Measurements from ENCODE around the gene LILRB1.
"Not testable (repeated sequence)": the region's sequence is repeated elsewhere in the genome, so short reads cannot be mapped to it uniquely, and the experiment has no call there.

LILRB1 gene

DNA sequence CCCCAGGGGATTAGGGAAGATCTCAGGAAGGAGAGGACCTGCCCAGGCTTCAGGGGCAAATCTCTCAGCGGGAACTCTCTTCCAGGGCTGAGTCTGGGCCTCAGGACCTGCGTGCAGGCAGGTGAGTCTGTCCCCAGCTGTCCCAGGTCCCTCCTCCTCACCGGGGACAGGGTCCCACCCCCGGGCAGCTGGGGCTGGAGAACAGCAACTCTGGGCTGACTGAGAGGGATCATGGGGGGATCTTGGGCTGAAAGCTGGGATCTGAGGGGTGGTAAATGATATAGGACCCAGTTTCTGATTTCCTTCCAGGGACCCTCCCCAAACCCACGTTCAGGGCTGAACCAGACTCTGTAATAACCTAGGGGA, 22.5 kb upstream of the LILRB1 start:
- H3K9ac ChIP-seq (ENCODE audit: low read length in 2 of 2): no peak overlapping the region
- H3K4me3 ChIP-seq (ENCODE audit: low read length in 2 of 2): no peak overlapping the region
- H3K27ac ChIP-seq (ENCODE audit: low read length): no peak overlapping the region
- no peaks in the 10 kb centered on the region for H3K4me1 ChIP-seq (ENCODE audit: control insufficient read depth, insufficient read depth, low read length)
- H3K36me3 ChIP-seq (ENCODE audit: control insufficient read depth in 2 of 2, insufficient read depth in 2 of 2, low read length in 2 of 2): no peaks in the 10 kb centered on the region
- peaks cover 0 to 5% of the 10 kb centered on the region in 2 donors for H3K27me3 ChIP-seq (ENCODE audit: control insufficient read depth in 1 of 2, insufficient read depth in 2 of 2, low read length in 2 of 2)
- peaks cover 5 to 7% of the 10 kb centered on the region in 2 donors for H3K9me3 ChIP-seq (ENCODE audit: control insufficient read depth in 2 of 2, low read length in 2 of 2)

DNA sequence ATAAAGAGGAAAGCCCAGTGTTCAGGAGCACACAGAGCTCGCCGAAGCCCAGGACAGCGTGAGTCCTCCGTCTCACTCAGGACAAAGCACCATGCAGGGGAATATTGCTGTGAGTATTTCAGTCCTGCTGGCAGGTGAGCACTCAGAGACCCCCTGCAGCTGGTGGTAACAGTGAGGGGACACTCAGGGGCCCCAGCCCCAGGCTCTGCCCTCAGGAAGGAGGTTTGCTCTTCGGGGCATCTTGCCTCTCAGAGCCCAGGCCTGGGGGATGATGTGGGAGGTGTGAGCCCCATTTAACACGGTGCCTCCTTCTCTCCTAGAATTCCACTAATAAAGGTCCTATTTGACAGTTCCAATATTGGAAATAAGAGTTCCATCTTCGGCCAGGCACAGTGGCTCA, 22.1 kb upstream of the LILRB1 start:
- Histone ChIP-seq H3K4me3 (ENCODE audit: low read length in 2 of 2) (no peak overlapping the region), H3K36me3 (ENCODE audit: control insufficient read depth in 2 of 2, insufficient read depth in 2 of 2, low read length in 2 of 2) (no peaks in the 10 kb centered on the region), H3K27ac (ENCODE audit: low read length) (no peak overlapping the region), H3K9me3 (ENCODE audit: control insufficient read depth in 2 of 2, low read length in 2 of 2) (peaks cover 5 to 7% of the 10 kb centered on the region in 2 donors), H3K27me3 (ENCODE audit: control insufficient read depth in 1 of 2, insufficient read depth in 2 of 2, low read length in 2 of 2) (peaks cover 0 to 5% of the 10 kb centered on the region in 2 donors), H3K9ac (ENCODE audit: low read length in 2 of 2) (no peak overlapping the region), H3K4me1 (ENCODE audit: control insufficient read depth, insufficient read depth, low read length) (no peaks in the 10 kb centered on the region)

DNA sequence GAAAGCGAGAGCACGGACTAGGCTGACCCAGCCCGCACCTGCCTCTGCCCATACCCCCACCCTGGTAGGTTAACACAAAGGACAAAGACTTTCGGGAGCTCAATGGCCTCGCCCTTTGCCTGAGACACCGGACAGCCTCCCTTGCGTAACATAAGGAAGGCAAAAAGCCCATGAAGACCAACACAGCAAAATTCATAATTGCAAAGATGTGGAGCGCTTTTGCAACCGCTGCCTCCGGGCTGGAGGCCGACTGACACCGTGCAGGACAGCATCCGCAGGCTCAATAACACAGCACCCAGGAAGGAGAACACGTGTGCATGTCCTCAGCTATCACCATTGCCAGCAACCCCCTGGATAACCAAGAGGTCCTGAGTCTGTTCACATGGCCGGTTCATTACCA, 21.5 kb upstream of the LILRB1 start:
- peaks cover 0 to 5% of the 10 kb centered on the region in 2 donors for H3K27me3 ChIP-seq (ENCODE audit: control insufficient read depth in 1 of 2, insufficient read depth in 2 of 2, low read length in 2 of 2)
- H3K9me3 ChIP-seq (ENCODE audit: control insufficient read depth in 2 of 2, low read length in 2 of 2): peaks cover 5 to 7% of the 10 kb centered on the region in 2 donors
- no peaks in the 10 kb centered on the region for H3K36me3 ChIP-seq (ENCODE audit: control insufficient read depth in 2 of 2, insufficient read depth in 2 of 2, low read length in 2 of 2)
- H3K9ac ChIP-seq (ENCODE audit: low read length in 2 of 2): no peak overlapping the region
- H3K4me1 ChIP-seq (ENCODE audit: control insufficient read depth, insufficient read depth, low read length): no peaks in the 10 kb centered on the region
- no peak overlapping the region for H3K27ac ChIP-seq (ENCODE audit: low read length)
- H3K4me3 ChIP-seq (ENCODE audit: low read length in 2 of 2): no peak overlapping the region

- Histone ChIP-seq H3K9me3 (ENCODE audit: control insufficient read depth in 2 of 2, low read length in 2 of 2) (peaks cover 5 to 7% of the 10 kb centered on the region in 2 donors), H3K4me3 (ENCODE audit: low read length in 2 of 2) (no peak overlapping the region)
These were observed 20.9 kb upstream of the LILRB1 start for GRCh38 chr19:54609356-54609791.

GRCh38 chr19:54612428-54612827, 17.9 kb upstream of the LILRB1 start:
- H3K4me1 ChIP-seq (ENCODE audit: control insufficient read depth, insufficient read depth, low read length): no peaks in the 10 kb centered on the region
- H3K27ac ChIP-seq (ENCODE audit: low read length): no peak overlapping the region
- no peak overlapping the region for H3K9ac ChIP-seq (ENCODE audit: low read length in 2 of 2)
- H3K4me3 ChIP-seq (ENCODE audit: low read length in 2 of 2): no peak overlapping the region
- H3K9me3 ChIP-seq (ENCODE audit: control insufficient read depth in 2 of 2, low read length in 2 of 2): peaks cover 0 to 10% of the 10 kb centered on the region in 2 donors
- no peaks in the 10 kb centered on the region for H3K36me3 ChIP-seq (ENCODE audit: control insufficient read depth in 2 of 2, insufficient read depth in 2 of 2, low read length in 2 of 2)
- no peaks in the 10 kb centered on the region for H3K27me3 ChIP-seq (ENCODE audit: control insufficient read depth in 1 of 2, insufficient read depth in 2 of 2, low read length in 2 of 2)

More at GRCh38 chr19:54609356-54609791, 20.9 kb upstream of the LILRB1 start:
- Histone ChIP-seq H3K36me3 (ENCODE audit: control insufficient read depth in 2 of 2, insufficient read depth in 2 of 2, low read length in 2 of 2) (no peaks in the 10 kb centered on the region), H3K4me1 (ENCODE audit: control insufficient read depth, insufficient read depth, low read length) (no peaks in the 10 kb centered on the region), H3K27ac (ENCODE audit: low read length) (no peak overlapping the region), H3K9ac (ENCODE audit: low read length in 2 of 2) (no peak overlapping the region), H3K27me3 (ENCODE audit: control insufficient read depth in 1 of 2, insufficient read depth in 2 of 2, low read length in 2 of 2) (peaks cover 0 to 5% of the 10 kb centered on the region in 2 donors)

- H3K4me1 ChIP-seq (ENCODE audit: control insufficient read depth, insufficient read depth, low read length): no peaks in the 10 kb centered on the region
- H3K9me3 ChIP-seq (ENCODE audit: control insufficient read depth in 2 of 2, low read length in 2 of 2): peaks cover 0 to 10% of the 10 kb centered on the region in 2 donors
- H3K4me3 ChIP-seq (ENCODE audit: low read length in 2 of 2): no peak overlapping the region
- no peaks in the 10 kb centered on the region for H3K36me3 ChIP-seq (ENCODE audit: control insufficient read depth in 2 of 2, insufficient read depth in 2 of 2, low read length in 2 of 2)
- no peaks in the 10 kb centered on the region for H3K27me3 ChIP-seq (ENCODE audit: control insufficient read depth in 1 of 2, insufficient read depth in 2 of 2, low read length in 2 of 2)
- no peak overlapping the region for H3K9ac ChIP-seq (ENCODE audit: low read length in 2 of 2)
- no peak overlapping the region for H3K27ac ChIP-seq (ENCODE audit: low read length)
These were observed 15.6 kb upstream of the LILRB1 start for GRCh38 chr19:54614726-54615125.

DNA sequence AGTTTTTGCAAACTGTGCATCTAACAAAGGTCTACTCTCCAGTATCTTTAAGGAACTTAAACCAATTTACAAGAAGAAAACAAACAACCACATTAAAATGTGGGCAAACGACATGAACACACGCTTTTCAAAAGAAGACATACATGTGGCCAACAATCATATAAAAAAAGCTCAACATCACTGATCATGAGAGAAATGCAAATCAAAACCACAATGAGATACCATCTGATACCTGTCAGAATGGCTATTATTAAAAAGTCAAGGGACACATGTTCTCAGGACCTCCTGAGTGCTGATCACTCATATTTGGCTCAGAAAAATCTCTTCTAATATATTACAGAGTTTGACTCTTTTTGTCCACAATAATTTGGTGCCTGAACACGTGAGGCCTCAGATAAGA, 14.2 kb upstream of the LILRB1 start:
- H3K9ac ChIP-seq (ENCODE audit: low read length in 2 of 2): no peak overlapping the region
- no peaks in the 10 kb centered on the region for H3K27me3 ChIP-seq (ENCODE audit: control insufficient read depth in 1 of 2, insufficient read depth in 2 of 2, low read length in 2 of 2)
- H3K4me3 ChIP-seq (ENCODE audit: low read length in 2 of 2): no peak overlapping the region
- peaks cover 0 to 6% of the 10 kb centered on the region in 2 donors for H3K9me3 ChIP-seq (ENCODE audit: control insufficient read depth in 2 of 2, low read length in 2 of 2)
- H3K27ac ChIP-seq (ENCODE audit: low read length): no peak overlapping the region
- no peaks in the 10 kb centered on the region for H3K36me3 ChIP-seq (ENCODE audit: control insufficient read depth in 2 of 2, insufficient read depth in 2 of 2, low read length in 2 of 2)
- no peaks in the 10 kb centered on the region for H3K4me1 ChIP-seq (ENCODE audit: control insufficient read depth, insufficient read depth, low read length)

DNA sequence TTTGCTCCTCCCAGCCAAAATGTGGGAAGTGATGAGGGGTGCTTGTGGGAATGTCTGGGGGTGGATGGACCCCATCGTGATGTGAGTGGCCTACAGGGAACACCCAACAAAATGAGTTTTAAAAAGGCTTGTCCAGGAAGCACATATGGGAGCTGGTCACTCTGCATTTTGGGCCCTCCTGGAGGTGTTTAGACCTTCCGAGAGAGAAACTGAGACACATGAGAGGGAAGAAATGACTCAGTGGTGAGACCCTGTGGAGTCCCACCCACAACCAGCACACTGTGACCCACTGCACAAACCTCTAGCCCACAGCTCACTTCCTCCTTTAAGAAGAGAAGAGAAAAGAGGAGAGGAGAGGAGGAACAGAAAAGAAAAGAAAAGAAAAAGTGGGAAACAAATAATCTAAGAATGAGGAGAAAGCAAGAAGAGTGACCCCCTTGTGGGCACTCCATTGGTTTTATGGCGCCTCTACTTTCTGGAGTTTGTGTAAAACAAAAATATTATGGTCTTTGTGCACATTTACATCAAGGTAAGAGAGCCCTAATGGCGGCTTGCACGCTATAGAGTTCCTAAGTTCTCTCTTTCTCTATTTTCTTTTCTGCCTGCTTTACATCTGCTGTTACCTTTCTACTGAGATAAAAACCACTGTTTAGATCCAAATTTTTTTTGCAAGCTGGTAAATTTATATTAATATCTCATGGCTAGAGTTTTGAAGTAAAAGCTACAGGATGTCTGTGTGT, 13.3 kb upstream of the LILRB1 start:
- Histone ChIP-seq H3K27me3 (ENCODE audit: control insufficient read depth in 1 of 2, insufficient read depth in 2 of 2, low read length in 2 of 2) (no peaks in the 10 kb centered on the region), H3K9ac (ENCODE audit: low read length in 2 of 2) (no peak overlapping the region), H3K9me3 (ENCODE audit: control insufficient read depth in 2 of 2, low read length in 2 of 2) (peaks cover 0 to 3% of the 10 kb centered on the region in 2 donors), H3K27ac (ENCODE audit: low read length) (no peak overlapping the region), H3K36me3 (ENCODE audit: control insufficient read depth in 2 of 2, insufficient read depth in 2 of 2, low read length in 2 of 2) (no peaks in the 10 kb centered on the region), H3K4me3 (ENCODE audit: low read length in 2 of 2) (no peak overlapping the region), H3K4me1 (ENCODE audit: control insufficient read depth, insufficient read depth, low read length) (no peaks in the 10 kb centered on the region)

DNA sequence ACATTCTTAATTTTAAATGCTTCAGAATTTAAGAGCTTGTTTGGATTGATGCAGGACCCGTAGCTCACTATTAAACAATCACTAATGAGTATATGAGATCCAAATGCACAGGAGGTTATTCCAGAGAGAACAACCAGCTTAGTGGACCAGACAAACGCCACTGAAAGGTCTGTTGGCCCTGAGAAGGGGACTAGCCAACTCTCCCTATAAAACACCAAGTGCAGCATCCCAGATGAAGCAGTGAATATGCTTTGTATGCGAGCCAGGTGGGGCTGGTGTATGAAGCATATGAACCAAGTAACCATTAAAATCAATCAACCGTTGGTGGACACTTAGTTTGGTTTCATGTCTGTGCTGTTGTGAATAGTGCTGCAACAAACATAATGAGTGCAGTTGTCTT, 9.8 kb upstream of the LILRB1 start:
- Histone ChIP-seq H3K36me3 (ENCODE audit: control insufficient read depth in 2 of 2, insufficient read depth in 2 of 2, low read length in 2 of 2) (no peaks in the 10 kb centered on the region), H3K27me3 (ENCODE audit: control insufficient read depth in 1 of 2, insufficient read depth in 2 of 2, low read length in 2 of 2) (no peaks in the 10 kb centered on the region), H3K4me3 (ENCODE audit: low read length in 2 of 2) (no peak overlapping the region), H3K27ac (ENCODE audit: low read length) (no peak overlapping the region), H3K9me3 (ENCODE audit: control insufficient read depth in 2 of 2, low read length in 2 of 2) (peaks cover 0 to 2% of the 10 kb centered on the region in 2 donors), H3K9ac (ENCODE audit: low read length in 2 of 2) (no peak overlapping the region), H3K4me1 (ENCODE audit: control insufficient read depth, insufficient read depth, low read length) (no peaks in the 10 kb centered on the region)

DNA sequence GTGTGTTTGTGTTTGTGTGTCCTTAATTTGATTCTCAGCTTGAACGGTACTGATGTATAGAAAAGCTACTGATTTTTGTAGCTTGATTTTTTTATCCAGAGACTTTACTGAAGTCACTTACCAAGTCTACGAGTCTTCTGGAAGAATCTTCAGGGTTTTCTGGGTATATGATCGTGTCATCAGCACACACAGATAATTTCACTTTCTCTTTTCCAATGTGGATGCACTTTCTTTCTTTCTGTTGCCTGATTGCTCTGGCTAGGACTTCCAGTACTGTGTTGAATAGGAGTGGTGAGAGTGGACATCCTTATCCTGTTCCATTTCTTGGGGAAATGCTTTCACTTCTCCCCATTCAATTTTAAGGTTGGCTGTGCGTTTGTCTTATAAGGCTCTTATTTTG, 7.9 kb upstream of the LILRB1 start:
- Histone ChIP-seq H3K9ac (ENCODE audit: low read length in 2 of 2) (no peak overlapping the region), H3K4me3 (ENCODE audit: low read length in 2 of 2) (no peak overlapping the region), H3K36me3 (ENCODE audit: control insufficient read depth in 2 of 2, insufficient read depth in 2 of 2, low read length in 2 of 2) (no peaks in the 10 kb centered on the region), H3K27ac (ENCODE audit: low read length) (no peak overlapping the region), H3K27me3 (ENCODE audit: control insufficient read depth in 1 of 2, insufficient read depth in 2 of 2, low read length in 2 of 2) (no peaks in the 10 kb centered on the region), H3K4me1 (ENCODE audit: control insufficient read depth, insufficient read depth, low read length) (no peaks in the 10 kb centered on the region), H3K9me3 (ENCODE audit: control insufficient read depth in 2 of 2, low read length in 2 of 2) (peaks cover 3 to 6% of the 10 kb centered on the region in 2 donors)

GRCh38 chr19:54624234-54624633, 6.0 kb upstream of the LILRB1 start:
- H3K27me3 ChIP-seq (ENCODE audit: control insufficient read depth in 1 of 2, insufficient read depth in 2 of 2, low read length in 2 of 2); H3K9me3 ChIP-seq (ENCODE audit: control insufficient read depth in 2 of 2, low read length in 2 of 2); H3K4me3 ChIP-seq (ENCODE audit: low read length in 2 of 2); H3K9ac ChIP-seq (ENCODE audit: low read length in 2 of 2); H3K36me3 ChIP-seq (ENCODE audit: control insufficient read depth in 2 of 2, insufficient read depth in 2 of 2, low read length in 2 of 2); H3K4me1 ChIP-seq (ENCODE audit: control insufficient read depth, insufficient read depth, low read length); H3K27ac ChIP-seq (ENCODE audit: low read length): not testable (repeated sequence)
